Measurements from ENCODE around the gene TGFBR2.

Gene TGFBR2

GRCh38 chr3:30583973-30584372 is 22.4 kb upstream of the TGFBR2 start (continued):
- TF ChIP-seq PRDM4 (tag by site-specific recombination; IDR thresholded peaks at IDR 0.05) (no peak), ZNF76 (tag by site-specific recombination; IDR thresholded peaks at IDR 0.05; ENCODE audit: borderline replicate concordance, low read depth) (no peak), ELK4 (IDR thresholded peaks at IDR 0.05; ENCODE audit: borderline replicate concordance, low read depth, low read length) (no peak), ZNF404 (tag by site-specific recombination; IDR thresholded peaks at IDR 0.05) (no peak), ZNF280C (tag by site-specific recombination; IDR thresholded peaks at IDR 0.05) (no peak), ZNF324 (tag by site-specific recombination; IDR thresholded peaks at IDR 0.05) (no peak), ZNF747 (tag by site-specific recombination; IDR thresholded peaks at IDR 0.05) (no peak), TRIM28 (IDR thresholded peaks at IDR 0.05; ENCODE audit: borderline replicate concordance, low read length) (no peak)

- no peak overlapping the region for H3K4me3 ChIP-seq (ENCODE audit: low read depth, low read length)
- H3K27ac ChIP-seq (ENCODE audit: extremely low read depth, low read depth, low read length): no peak overlapping the region
- no peaks in the 10 kb centered on the region for H3K9me3 ChIP-seq (ENCODE audit: control insufficient read depth, insufficient read depth, low read depth, low read length)
- H3K36me3 ChIP-seq (ENCODE audit: control insufficient read depth in 2 of 2, insufficient read depth in 1 of 2, low read length in 2 of 2): no peaks in the 10 kb centered on the region
- no peaks in the 10 kb centered on the region for H3K4me1 ChIP-seq (ENCODE audit: control insufficient read depth, insufficient read depth, low read length)
- ChIA-PET CTCF (interaction anchor here (0.6 kb wide), 1 partner anchor 313 kb away, joined by 3 read pairs; no protein-coding TSS in a partner anchor), POLR2A (no interaction called here)
- TF ChIP-seq ZNF311 (tag by site-specific recombination; IDR thresholded peaks at IDR 0.05; ENCODE audit: borderline replicate concordance) (no peak), ZFP41 (tag by site-specific recombination; IDR thresholded peaks at IDR 0.05; ENCODE audit: borderline replicate concordance) (no peak), KLF17 (tag by site-specific recombination; IDR thresholded peaks at IDR 0.05) (no peak), ZNF146 (tag by site-specific recombination; IDR thresholded peaks at IDR 0.05) (no peak), ZSCAN16 (tag by site-specific recombination; IDR thresholded peaks at IDR 0.05) (no peak), ZNF324 (tag by site-specific recombination; IDR thresholded peaks at IDR 0.05) (no peak), PBX3 (CRISPR knock-in tag; IDR thresholded peaks at IDR 0.05) (no peak), ZNF335 (tag by site-specific recombination; conservative IDR thresholded peaks at IDR 0.05) (no peak), CTCF (tag by site-specific recombination; IDR thresholded peaks at IDR 0.05) (no peak), SCRT1 (tag by site-specific recombination; IDR thresholded peaks at IDR 0.05; ENCODE audit: borderline replicate concordance) (no peak), ZNF501 (tag by site-specific recombination; IDR thresholded peaks at IDR 0.05) (no peak), TSHZ1 (tag by site-specific recombination; IDR thresholded peaks at IDR 0.05; ENCODE audit: borderline replicate concordance) (no peak), OVOL3 (tag by site-specific recombination; IDR thresholded peaks at IDR 0.05) (no peak), ZNF362 (tag by site-specific recombination; IDR thresholded peaks at IDR 0.05) (no peak), ZNF555 (tag by site-specific recombination; conservative IDR thresholded peaks at IDR 0.05) (no peak)
These were observed 20.7 kb upstream of the TGFBR2 start for GRCh38 chr3:30585654-30586053.

Measured in HEK293 (cell line).